Liver (tissue), 3 donors: ENCODE data around the gene ARPC4.

Experiments
- EGR1 ChIP-seq, 2 donors: IDR thresholded peaks; 2 replicates each; pipeline ENCODE4 v1.6.1; 2016 to 2018; ENCODE audit warnings: antibody characterized with exemption in 2 of 2, low read depth in 2 of 2
- GABPA ChIP-seq, 2 donors: IDR thresholded peaks in 1 of 2; conservative IDR thresholded peaks in 1 of 2; 2 replicates each; pipeline ENCODE4 v1.6.1; 2016; ENCODE audit warnings: antibody characterized with exemption in 2 of 2, mild to moderate bottlenecking in 1 of 2, moderate library complexity in 1 of 2
- NR2F2 ChIP-seq: IDR thresholded peaks from 2 replicates; pipeline ENCODE4 v1.6.1; 2016; ENCODE audit warnings: antibody characterized with exemption
- RAD21 ChIP-seq, 2 donors: IDR thresholded peaks; 2 replicates each; pipeline ENCODE4 v1.6.1; 2016; ENCODE audit warnings: antibody characterized with exemption in 2 of 2, mild to moderate bottlenecking in 2 of 2
- REST ChIP-seq: IDR thresholded peaks from 2 replicates; pipeline ENCODE4 v1.6.1; 2016; ENCODE audit warnings: antibody characterized with exemption, mild to moderate bottlenecking
- TAF1 ChIP-seq: conservative IDR thresholded peaks from 2 replicates; pipeline ENCODE4 v1.6.1; 2016; ENCODE audit warnings: antibody characterized with exemption, mild to moderate bottlenecking
- YY1 ChIP-seq: IDR thresholded peaks from 2 replicates; pipeline ENCODE4 v1.6.1; 2016; ENCODE audit warnings: antibody characterized with exemption, mild to moderate bottlenecking
- TF ChIP-seq, protein P1 (sequence below): fragments of 150-350 bp; IDR thresholded peaks from 2 replicates; pipeline ENCODE4 v1.5.1; 2017; ENCODE audit warnings: improper control_type of control experiment, low read depth, low read length; ENCODE audit not compliant: missing input control
- TF ChIP-seq, protein P2 (sequence below): IDR thresholded peaks from 2 replicates; pipeline ENCODE4 v1.6.1; 2016; ENCODE audit warnings: antibody characterized with exemption
- donor health status: healthy.
- donor health status: healthy.

DNA sequence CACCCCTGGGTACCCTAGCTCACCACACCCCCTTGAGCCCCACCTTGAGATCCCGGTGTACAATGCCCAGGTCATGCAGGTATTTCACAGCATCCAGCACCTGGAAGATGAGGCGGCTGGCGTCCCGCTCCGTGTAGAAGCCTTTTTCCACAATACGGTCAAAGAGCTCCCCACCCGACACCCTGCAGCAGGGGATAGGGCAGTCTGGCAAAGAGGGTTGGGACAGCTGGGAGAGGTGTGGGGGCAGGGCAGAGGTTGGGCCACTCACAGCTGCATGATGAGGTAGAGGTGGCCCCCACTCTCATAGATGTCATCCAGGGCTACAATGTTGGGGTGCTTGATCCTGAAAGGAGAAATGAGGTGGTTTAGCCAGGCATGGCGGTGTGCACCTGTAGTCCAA is 30.0 kb upstream of the ARPC4 start:
- TF ChIP-seq GABPA (IDR thresholded peaks at IDR 0.05 in 1 of 2, conservative IDR thresholded peaks at IDR 0.05 in 1 of 2) (no peak), NR2F2 (no peak), RAD21 (IDR thresholded peaks at IDR 0.05) (no peak), REST (no peak), YY1 (no peak), TAF1 (no peak), EGR1 (IDR thresholded peaks at IDR 0.05; ENCODE audit: low read depth in 2 of 2) (no peak)
- TF ChIP-seq, protein P1, sequence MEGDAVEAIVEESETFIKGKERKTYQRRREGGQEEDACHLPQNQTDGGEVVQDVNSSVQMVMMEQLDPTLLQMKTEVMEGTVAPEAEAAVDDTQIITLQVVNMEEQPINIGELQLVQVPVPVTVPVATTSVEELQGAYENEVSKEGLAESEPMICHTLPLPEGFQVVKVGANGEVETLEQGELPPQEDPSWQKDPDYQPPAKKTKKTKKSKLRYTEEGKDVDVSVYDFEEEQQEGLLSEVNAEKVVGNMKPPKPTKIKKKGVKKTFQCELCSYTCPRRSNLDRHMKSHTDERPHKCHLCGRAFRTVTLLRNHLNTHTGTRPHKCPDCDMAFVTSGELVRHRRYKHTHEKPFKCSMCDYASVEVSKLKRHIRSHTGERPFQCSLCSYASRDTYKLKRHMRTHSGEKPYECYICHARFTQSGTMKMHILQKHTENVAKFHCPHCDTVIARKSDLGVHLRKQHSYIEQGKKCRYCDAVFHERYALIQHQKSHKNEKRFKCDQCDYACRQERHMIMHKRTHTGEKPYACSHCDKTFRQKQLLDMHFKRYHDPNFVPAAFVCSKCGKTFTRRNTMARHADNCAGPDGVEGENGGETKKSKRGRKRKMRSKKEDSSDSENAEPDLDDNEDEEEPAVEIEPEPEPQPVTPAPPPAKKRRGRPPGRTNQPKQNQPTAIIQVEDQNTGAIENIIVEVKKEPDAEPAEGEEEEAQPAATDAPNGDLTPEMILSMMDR, result no peak
- TF ChIP-seq, protein P2, sequence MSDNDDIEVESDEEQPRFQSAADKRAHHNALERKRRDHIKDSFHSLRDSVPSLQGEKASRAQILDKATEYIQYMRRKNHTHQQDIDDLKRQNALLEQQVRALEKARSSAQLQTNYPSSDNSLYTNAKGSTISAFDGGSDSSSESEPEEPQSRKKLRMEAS, result no peak
